ENCODE measurements around the gene TACR1.

DNA sequence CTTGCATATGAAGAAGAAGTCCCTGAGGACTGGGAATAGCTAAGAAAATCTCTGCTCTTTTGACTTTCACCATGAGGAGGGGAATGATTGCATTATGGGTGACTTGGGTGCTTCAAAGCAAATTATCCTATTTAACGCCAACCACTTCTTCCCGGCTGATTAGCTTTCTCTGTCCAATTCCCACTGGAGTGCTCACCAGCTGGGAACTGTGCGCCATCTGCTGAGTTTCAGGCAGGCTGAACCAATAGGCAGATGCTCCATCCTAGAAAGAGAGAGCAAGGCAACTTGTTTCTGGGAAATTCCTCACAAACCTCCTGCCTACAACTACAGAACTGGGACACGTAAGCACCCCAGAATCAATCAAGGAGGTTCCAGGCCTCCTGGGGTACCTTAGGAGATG is 191.5 kb downstream of the TACR1 start:
- TF ChIP-seq SALL1 (CRISPR knock-in tag; IDR thresholded peaks at IDR 0.05) = no peak
- TF ChIP-seq, protein P1, sequence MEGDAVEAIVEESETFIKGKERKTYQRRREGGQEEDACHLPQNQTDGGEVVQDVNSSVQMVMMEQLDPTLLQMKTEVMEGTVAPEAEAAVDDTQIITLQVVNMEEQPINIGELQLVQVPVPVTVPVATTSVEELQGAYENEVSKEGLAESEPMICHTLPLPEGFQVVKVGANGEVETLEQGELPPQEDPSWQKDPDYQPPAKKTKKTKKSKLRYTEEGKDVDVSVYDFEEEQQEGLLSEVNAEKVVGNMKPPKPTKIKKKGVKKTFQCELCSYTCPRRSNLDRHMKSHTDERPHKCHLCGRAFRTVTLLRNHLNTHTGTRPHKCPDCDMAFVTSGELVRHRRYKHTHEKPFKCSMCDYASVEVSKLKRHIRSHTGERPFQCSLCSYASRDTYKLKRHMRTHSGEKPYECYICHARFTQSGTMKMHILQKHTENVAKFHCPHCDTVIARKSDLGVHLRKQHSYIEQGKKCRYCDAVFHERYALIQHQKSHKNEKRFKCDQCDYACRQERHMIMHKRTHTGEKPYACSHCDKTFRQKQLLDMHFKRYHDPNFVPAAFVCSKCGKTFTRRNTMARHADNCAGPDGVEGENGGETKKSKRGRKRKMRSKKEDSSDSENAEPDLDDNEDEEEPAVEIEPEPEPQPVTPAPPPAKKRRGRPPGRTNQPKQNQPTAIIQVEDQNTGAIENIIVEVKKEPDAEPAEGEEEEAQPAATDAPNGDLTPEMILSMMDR (CRISPR knock-in tag; IDR thresholded peaks at IDR 0.05) = peak; percentile 38
- no peak for TF ChIP-seq JUND (CRISPR knock-in tag; IDR thresholded peaks at IDR 0.05)
